Esophagus muscularis mucosa (tissue), 4 donors: ENCODE data around the gene IFRD2. TPM values are rescaled to one million over a fixed set of nuclear protein-coding genes. Genes with fewer than 3 reads are reported as not detected.
A peak's percentile ranks its signal among the peaks of the same experiment; 100 is the strongest.
"Not testable (repeated sequence)": the region's sequence is repeated elsewhere in the genome, so short reads cannot be mapped to it uniquely, and the experiment has no call there.

ENCODE experiments used
- DNase-seq: peaks from one replicate; pipeline ENCODE4 v3.0.0-alpha.2; 2017; ENCODE audit errors: extremely low spot score
- H3K27ac ChIP-seq, 4 donors: fragments of 200-600 bp; sonication (generic); replicated peaks in 1 of 4; 1 replicate in 3 of 4; 2 replicates in 1 of 4; pipeline ENCODE4 v1.5.1; 2016 to 2019; ENCODE audit warnings: mild to moderate bottlenecking in 1 of 4
- H3K27me3 ChIP-seq, 4 donors: fragments of 200-600 bp; sonication (generic); one replicate each; pipeline versions ENCODE4 v1.5.1 to v1.6.0; 2016 to 2019
- H3K36me3 ChIP-seq, 4 donors: fragments of 200-600 bp; sonication (generic); one replicate each; pipeline ENCODE4 v1.5.1; 2016 to 2019
- H3K4me1 ChIP-seq, 4 donors: fragments of 200-600 bp; sonication (generic); one replicate each; pipeline ENCODE4 v1.5.1; 2016 to 2019
- H3K4me3 ChIP-seq, 4 donors: fragments of 200-600 bp; sonication (generic); 1 replicate in 2 of 4; 2 replicates in 2 of 4; pipeline ENCODE4 v1.5.1; 2016 to 2019; ENCODE audit warnings: mild to moderate bottlenecking in 4 of 4, moderate library complexity in 1 of 4
- H3K9me3 ChIP-seq, 4 donors: fragments of 200-600 bp; sonication (generic); 1 replicate in 3 of 4; 2 replicates in 1 of 4; pipeline ENCODE4 v1.5.1; 2016 to 2019
- EP300 ChIP-seq: sonication (generic); formaldehyde crosslinking; IDR thresholded peaks from one replicate; pipeline ENCODE4 v1.6.1; 2017; ENCODE audit warnings: antibody characterized with exemption
- POLR2A ChIP-seq: fragments of 450-650 bp; IDR thresholded peaks from one replicate; pipeline ENCODE4 v1.6.1; 2017; ENCODE audit warnings: antibody characterized with exemption, moderate library complexity, mild to moderate bottlenecking, low read depth
- POLR2AphosphoS5 ChIP-seq, 2 donors: sonication (generic); formaldehyde crosslinking; IDR thresholded peaks; one replicate each; pipeline ENCODE4 v1.6.1; 2017; ENCODE audit warnings: antibody characterized with exemption in 2 of 2
- WGBS: methylation state at CpG from one replicate; pipeline ENCODE4 v1.1.5; 2018; 5-methylcytosine and 5-hydroxymethylcytosine counted together
- intact Hi-C: fragments of 100-400 bp; cut with DNase I; formaldehyde crosslinking; loops from one replicate; pipeline ENCODE4 v1.15.1; 2023
- total RNA-seq, 4 donors: library from RNA; depleted of rRNA; stranded (reverse); fragments of >200 nt; gene quantifications; one replicate each; pipeline versions ENCODE4 v1.1.0 to v1.2.1, GENCODE V29; 2016
- TF ChIP-seq, protein P1 (sequence below), 3 experiments: fragments of 200-600 bp in 2 of 3; fragments of 450-650 bp in 1 of 3; sonication (generic) in 2 of 3; IDR thresholded peaks; one replicate each; pipeline ENCODE4 v1.5.1; 2017 to 2019; ENCODE audit warnings: antibody characterized with exemption in 3 of 3, mild to moderate bottlenecking in 2 of 3, moderate library complexity in 1 of 3

IFRD2 gene
- total RNA-seq, 4 donors from 2014 or later, result 49.4 to 106 (median 85.8) TPM

DNA sequence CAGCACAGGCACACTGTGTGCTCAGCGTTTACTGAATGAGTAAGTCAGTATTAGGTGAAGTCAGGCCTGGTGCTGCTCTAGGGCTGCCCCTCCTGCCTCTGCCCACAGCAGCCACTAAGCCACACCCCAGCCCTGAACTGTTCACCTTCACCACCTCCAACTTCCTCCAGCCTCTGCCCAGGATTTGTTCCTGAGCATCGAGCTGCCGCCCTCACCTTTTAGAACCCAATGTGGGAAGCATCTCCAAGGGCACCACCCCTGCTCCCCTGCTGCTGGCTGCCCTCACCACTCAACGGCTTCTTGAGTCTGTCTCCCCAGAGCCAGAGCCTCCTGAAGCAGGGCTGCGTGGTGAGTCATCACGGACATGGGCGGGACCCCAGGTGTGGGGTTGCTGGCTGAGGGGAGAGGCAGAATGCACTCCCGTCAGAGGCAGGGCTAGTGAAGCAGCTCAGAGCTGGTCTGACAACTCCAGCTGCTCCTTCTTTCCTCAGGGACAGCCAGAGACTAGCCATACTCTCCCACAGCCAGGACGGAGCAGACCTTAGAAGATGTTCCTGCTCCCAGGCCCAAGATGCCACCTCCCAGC, 24.5 kb upstream of the IFRD2 start:
- intact Hi-C loops, result no loop called here
- Histone ChIP-seq H3K36me3 (peaks cover 0 to 65% (median 53%) of the 10 kb centered on the region in 4 donors), H3K4me3 (no peak overlapping the region), H3K27ac (peak overlapping the region in 3 of 4 donors; percentile 21 to 61 (median 50)), H3K9me3 (no peaks in the 10 kb centered on the region), H3K27me3 (no peaks in the 10 kb centered on the region), H3K4me1 (peaks cover 42 to 59% (median 49%) of the 10 kb centered on the region in 4 donors)
- TF ChIP-seq POLR2AphosphoS5 (IDR thresholded peaks at IDR 0.05) (no peak), EP300 (no peak), POLR2A (no peak)
- TF ChIP-seq, protein P1, sequence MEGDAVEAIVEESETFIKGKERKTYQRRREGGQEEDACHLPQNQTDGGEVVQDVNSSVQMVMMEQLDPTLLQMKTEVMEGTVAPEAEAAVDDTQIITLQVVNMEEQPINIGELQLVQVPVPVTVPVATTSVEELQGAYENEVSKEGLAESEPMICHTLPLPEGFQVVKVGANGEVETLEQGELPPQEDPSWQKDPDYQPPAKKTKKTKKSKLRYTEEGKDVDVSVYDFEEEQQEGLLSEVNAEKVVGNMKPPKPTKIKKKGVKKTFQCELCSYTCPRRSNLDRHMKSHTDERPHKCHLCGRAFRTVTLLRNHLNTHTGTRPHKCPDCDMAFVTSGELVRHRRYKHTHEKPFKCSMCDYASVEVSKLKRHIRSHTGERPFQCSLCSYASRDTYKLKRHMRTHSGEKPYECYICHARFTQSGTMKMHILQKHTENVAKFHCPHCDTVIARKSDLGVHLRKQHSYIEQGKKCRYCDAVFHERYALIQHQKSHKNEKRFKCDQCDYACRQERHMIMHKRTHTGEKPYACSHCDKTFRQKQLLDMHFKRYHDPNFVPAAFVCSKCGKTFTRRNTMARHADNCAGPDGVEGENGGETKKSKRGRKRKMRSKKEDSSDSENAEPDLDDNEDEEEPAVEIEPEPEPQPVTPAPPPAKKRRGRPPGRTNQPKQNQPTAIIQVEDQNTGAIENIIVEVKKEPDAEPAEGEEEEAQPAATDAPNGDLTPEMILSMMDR (IDR thresholded peaks at IDR 0.05), result no peak
- DNase-seq, result no peak
- 72% methylated on average over 7 of the region's 9 CpGs for WGBS

DNA sequence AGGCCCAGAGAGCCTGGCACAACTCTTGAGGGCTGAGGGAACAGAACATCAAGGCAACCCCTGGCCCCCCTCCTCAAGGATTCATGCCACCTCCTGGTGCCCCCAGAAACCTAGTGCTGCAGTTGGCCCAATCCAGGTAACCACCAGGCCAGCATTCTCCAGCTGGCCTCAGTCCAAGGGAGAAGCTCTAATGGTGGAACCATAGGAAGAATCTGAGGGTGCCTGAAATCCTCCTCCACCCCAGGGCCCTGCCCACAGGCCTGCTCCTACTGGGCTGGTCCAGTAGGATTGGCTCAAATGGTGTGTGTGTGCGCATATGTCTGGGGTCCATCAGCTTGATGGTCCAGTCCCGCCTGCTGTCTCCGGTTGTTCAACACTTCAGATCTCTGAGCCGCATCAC, 22.6 kb upstream of the IFRD2 start:
- no peak overlapping the region for H3K27ac ChIP-seq
- DNase-seq, result no peak

DNA sequence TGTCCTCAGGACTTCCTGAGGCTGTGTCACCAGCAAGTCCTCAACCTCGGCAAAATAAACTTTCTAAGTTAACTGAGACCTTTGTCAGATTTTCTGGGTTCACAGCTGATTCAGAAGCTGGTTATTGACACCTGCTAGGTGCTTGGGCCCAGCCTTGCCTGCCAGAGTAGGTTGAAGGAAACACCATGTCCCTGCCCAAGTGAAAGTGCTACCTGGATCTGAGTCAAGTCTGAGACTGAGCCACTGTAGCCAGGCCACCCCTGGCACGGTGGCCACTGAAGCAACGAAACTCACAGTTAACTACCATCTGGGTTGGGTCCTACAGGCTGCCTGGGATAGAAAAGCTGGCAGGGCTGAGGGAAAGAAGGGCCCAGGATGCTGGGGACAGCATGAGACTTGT, 22.1 kb upstream of the IFRD2 start:
- peaks cover 0 to 56% (median 46%) of the 10 kb centered on the region in 4 donors for H3K36me3 ChIP-seq
- no peak overlapping the region for H3K27ac ChIP-seq
- DNase-seq, result no peak
- 71% methylated on average over 3 of the region's 3 CpGs for WGBS
- no peaks in the 10 kb centered on the region for H3K9me3 ChIP-seq
- H3K4me1 ChIP-seq, result peaks cover 29 to 47% (median 32%) of the 10 kb centered on the region in 4 donors
- no peaks in the 10 kb centered on the region for H3K27me3 ChIP-seq
- intact Hi-C loops, result no loop called here
- no peak overlapping the region for H3K4me3 ChIP-seq
- TF ChIP-seq, protein P1 (IDR thresholded peaks at IDR 0.05), result no peak
- TF ChIP-seq EP300 (no peak), POLR2A (no peak), POLR2AphosphoS5 (IDR thresholded peaks at IDR 0.05) (no peak)

More for the DNA sequence above, 22.6 kb upstream of the IFRD2 start:
- no peaks in the 10 kb centered on the region for H3K9me3 ChIP-seq
- intact Hi-C loops, result no loop called here
- WGBS, result 96% methylated on average over 4 of the region's 4 CpGs
- peaks cover 0 to 60% (median 49%) of the 10 kb centered on the region in 4 donors for H3K36me3 ChIP-seq
- no peaks in the 10 kb centered on the region for H3K27me3 ChIP-seq
- peaks cover 33 to 48% (median 36%) of the 10 kb centered on the region in 4 donors for H3K4me1 ChIP-seq
- TF ChIP-seq, protein P1 (IDR thresholded peaks at IDR 0.05), result no peak
- no peak overlapping the region for H3K4me3 ChIP-seq

- intact Hi-C loops, DNase-seq, H3K27ac ChIP-seq, H3K4me3 ChIP-seq, H3K9me3 ChIP-seq, H3K27me3 ChIP-seq: not testable (repeated sequence)
- WGBS, result no CpG with 5 or more reads among the region's 32 CpGs
- Histone ChIP-seq H3K36me3 (peaks cover 0 to 40% (median 26%) of the 10 kb centered on the region in 4 donors), H3K4me1 (peaks cover 6 to 24% (median 9%) of the 10 kb centered on the region in 4 donors)
These were observed 19.8 kb upstream of the IFRD2 start for GRCh38 chr3:50312041-50312440.

GRCh38 chr3:50304601-50305000, 12.4 kb upstream of the IFRD2 start:
- TF ChIP-seq, protein P1 (IDR thresholded peaks at IDR 0.05), result no peak
- no peak for TF ChIP-seq POLR2AphosphoS5 (IDR thresholded peaks at IDR 0.05)
- no peak for TF ChIP-seq POLR2A
- H3K27me3 ChIP-seq, result no peaks in the 10 kb centered on the region
- no peak for DNase-seq
- H3K36me3 ChIP-seq, result peaks cover 0 to 10% (median 4%) of the 10 kb centered on the region in 4 donors
- H3K4me3 ChIP-seq, result no peak overlapping the region
- H3K27ac ChIP-seq, result no peak overlapping the region
- no peaks in the 10 kb centered on the region for H3K9me3 ChIP-seq
- intact Hi-C loops, result no loop called here
- peaks cover 16 to 40% (median 37%) of the 10 kb centered on the region in 4 donors for H3K4me1 ChIP-seq
